H9 (cell line): ENCODE data around the gene PTPRN2. TPM values are rescaled to one million over a fixed set of nuclear protein-coding genes. Genes with fewer than 3 reads are reported as not detected.

Source experiments
- DNase-seq: peaks from one replicate; pipeline ENCODE4 v3.0.0-alpha.2; 2017
- H2AFZ ChIP-seq: one replicate; pipeline ENCODE4 v1.6.1; 2013; ENCODE audit warnings: mild to moderate bottlenecking, low read length, control low read depth, moderate library complexity
- H2AK5ac ChIP-seq: 2 replicates; pipeline ENCODE4 v1.6.1; 2013; ENCODE audit warnings: low read length, control low read depth, mixed read lengths; ENCODE audit not compliant: insufficient read length
- H2BK120ac ChIP-seq: one replicate; pipeline ENCODE4 v1.6.1; 2013; ENCODE audit warnings: low read depth, mild to moderate bottlenecking, low read length, control low read depth, inconsistent platforms; ENCODE audit not compliant: poor library complexity, severe bottlenecking
- H2BK12ac ChIP-seq: 2 replicates; pipeline ENCODE4 v1.6.1; 2013; ENCODE audit warnings: low read length, control low read depth, mixed read lengths, low read depth; ENCODE audit not compliant: insufficient read length
- H2BK15ac ChIP-seq: 2 replicates; pipeline ENCODE4 v1.6.1; 2013; ENCODE audit warnings: low read depth, low read length, control low read depth
- H2BK20ac ChIP-seq: one replicate; pipeline ENCODE4 v1.6.1; 2013; ENCODE audit warnings: low read depth, mild to moderate bottlenecking, low read length, control low read depth, inconsistent platforms; ENCODE audit not compliant: poor library complexity, severe bottlenecking
- H2BK5ac ChIP-seq: 2 replicates; pipeline ENCODE4 v1.6.1; 2013; ENCODE audit warnings: low read length, control low read depth, mixed read lengths; ENCODE audit not compliant: insufficient read length
- H3K14ac ChIP-seq: 2 replicates; pipeline ENCODE4 v1.6.1; 2013; ENCODE audit warnings: low read length, control low read depth; ENCODE audit not compliant: insufficient read depth
- H3K18ac ChIP-seq: 2 replicates; pipeline ENCODE4 v1.6.1; 2013; ENCODE audit warnings: low read depth, mild to moderate bottlenecking, mixed read lengths, low read length, control low read depth; ENCODE audit not compliant: insufficient read length
- H3K23ac ChIP-seq: 2 replicates; pipeline ENCODE4 v1.6.1; 2013; ENCODE audit warnings: low read length, control low read depth, mixed read lengths, low read depth; ENCODE audit not compliant: insufficient read length
- H3K23me2 ChIP-seq: 2 replicates; pipeline ENCODE4 v1.6.1; 2013; ENCODE audit warnings: low read depth, mild to moderate bottlenecking, mixed read lengths, low read length, control low read depth; ENCODE audit not compliant: insufficient read length, poor library complexity, severe bottlenecking
- H3K27ac ChIP-seq: 2 replicates; pipeline ENCODE4 v1.5.1; 2013; ENCODE audit warnings: low read length, control low read depth, mixed read lengths, low read depth; ENCODE audit not compliant: insufficient read length
- H3K27me3 ChIP-seq: 2 replicates; pipeline ENCODE4 v1.6.1; 2013; ENCODE audit warnings: low read length, control low read depth, inconsistent platforms; ENCODE audit not compliant: insufficient read depth
- H3K4ac ChIP-seq: 2 replicates; pipeline ENCODE4 v1.6.1; 2013; ENCODE audit warnings: low read depth, mild to moderate bottlenecking, control low read depth, inconsistent platforms, low read length, moderate library complexity
- H3K4me1 ChIP-seq: 2 replicates; pipeline ENCODE4 v1.6.1; 2013; ENCODE audit warnings: low read length, control low read depth, inconsistent platforms; ENCODE audit not compliant: insufficient read depth
- H3K4me2 ChIP-seq: 2 replicates; pipeline ENCODE4 v1.6.1; 2013; ENCODE audit warnings: low read length, control low read depth, mixed read lengths; ENCODE audit not compliant: insufficient read length, insufficient read depth
- H3K56ac ChIP-seq: 2 replicates; pipeline ENCODE4 v1.6.1; 2013; ENCODE audit warnings: low read depth, mild to moderate bottlenecking, mixed read lengths, low read length, control low read depth; ENCODE audit not compliant: insufficient read length
- H3K79me1 ChIP-seq: 2 replicates; pipeline ENCODE4 v1.6.1; 2013; ENCODE audit warnings: low read depth, mild to moderate bottlenecking, moderate library complexity, low read length, control low read depth, inconsistent platforms; ENCODE audit not compliant: insufficient read depth, poor library complexity, severe bottlenecking
- H3K79me2 ChIP-seq: 2 replicates; pipeline ENCODE4 v1.6.1; 2013; ENCODE audit warnings: low read length, control low read depth, inconsistent platforms; ENCODE audit not compliant: insufficient read depth
- H3K9ac ChIP-seq: 2 replicates; pipeline ENCODE4 v1.6.1; 2013; ENCODE audit warnings: low read length, control low read depth, mixed read lengths; ENCODE audit not compliant: insufficient read length; ENCODE audit errors: extremely low read depth
- H3K9me3 ChIP-seq: one replicate; pipeline ENCODE4 v1.6.1; 2013; ENCODE audit warnings: low read depth, low read length, inconsistent platforms; ENCODE audit not compliant: control insufficient read depth
- H3T11ph ChIP-seq: one replicate; pipeline ENCODE4 v1.6.1; 2013; ENCODE audit warnings: mild to moderate bottlenecking, low read length, control low read depth, inconsistent platforms
- H4K20me1 ChIP-seq: one replicate; pipeline ENCODE4 v1.6.1; 2013; ENCODE audit not compliant: control insufficient read depth, insufficient read length, insufficient read depth
- H4K5ac ChIP-seq: 2 replicates; pipeline ENCODE4 v1.6.1; 2013; ENCODE audit warnings: low read depth, mild to moderate bottlenecking, mixed read lengths, low read length, control low read depth; ENCODE audit not compliant: insufficient read length
- H4K8ac ChIP-seq: replicated peaks from 2 replicates; pipeline ENCODE4 v1.6.1; 2013; ENCODE audit warnings: low read length, control low read depth, mixed read lengths, low read depth; ENCODE audit not compliant: insufficient read length
- H4K91ac ChIP-seq: 2 replicates; pipeline ENCODE4 v1.6.1; 2013; ENCODE audit warnings: low read depth, mild to moderate bottlenecking, moderate library complexity, mixed read lengths, low read length, control low read depth; ENCODE audit not compliant: insufficient read length
- H3K27ac Mint-ChIP-seq, 3 experiments: 2 replicates in 2 of 3; 3 replicates in 1 of 3; pipeline ENCODE4 v1.8.0; 2020 to 2021; ENCODE audit warnings: mixed read lengths in 3 of 3, mild to moderate bottlenecking in 1 of 3, moderate library complexity in 1 of 3
- H3K27me3 Mint-ChIP-seq: 2 replicates; pipeline ENCODE4 v1.8.0; 2021; ENCODE audit warnings: low read depth, mild to moderate bottlenecking, moderate library complexity, mixed read lengths
- H3K36me3 Mint-ChIP-seq, 3 experiments: 2 replicates in 2 of 3; 3 replicates in 1 of 3; pipeline ENCODE4 v1.8.0; 2020 to 2021; ENCODE audit warnings: low read depth in 3 of 3, mixed read lengths in 3 of 3; ENCODE audit not compliant: insufficient read depth in 1 of 3
- H3K4me1 Mint-ChIP-seq, 2 experiments: 2 replicates each; pipeline ENCODE4 v1.8.0; 2020; ENCODE audit warnings: mixed read lengths in 2 of 2
- H3K4me3 Mint-ChIP-seq, 2 experiments: 2 replicates in 1 of 2; 3 replicates in 1 of 2; pipeline ENCODE4 v1.8.0; 2020 to 2021; ENCODE audit warnings: mild to moderate bottlenecking in 2 of 2, mixed read lengths in 2 of 2, moderate library complexity in 1 of 2
- H3K9me3 Mint-ChIP-seq, 2 experiments: 2 replicates in 1 of 2; 3 replicates in 1 of 2; pipeline ENCODE4 v1.8.0; 2020; ENCODE audit warnings: mild to moderate bottlenecking in 2 of 2, mixed read lengths in 2 of 2, moderate library complexity in 1 of 2
- WGBS: extraction: QIAGEN DNeasy Blood & Tissue Kit; methylation state at CpG from one replicate; pipeline ENCODE4 v1.1.7; 2013; ENCODE audit warnings: missing lambda C conversion rate, low lambda C conversion rate, mixed read lengths; ENCODE audit not compliant: insufficient read length; ENCODE audit errors: extremely low coverage; 5-methylcytosine and 5-hydroxymethylcytosine counted together
- total RNA-seq: library from RNA; stranded (reverse); gene quantifications from 2 replicates; pipeline ENCODE4 v1.2.1, GENCODE V29; 2021
- TF ChIP-seq, protein P1 (sequence below): fragments of 200-600 bp; sonication (generic); conservative IDR thresholded peaks from 3 replicates; pipeline ENCODE4 v1.8.0; 2021; ENCODE audit warnings: antibody characterized with exemption, mild to moderate bottlenecking

Gene PTPRN2
- total RNA-seq, 1 experiment from 2014 or later: 5.2 TPM

- Histone ChIP-seq H3K4me2 (no peak overlapping the region), H3K79me2 (no peaks in the 10 kb centered on the region), H2AK5ac (no peak overlapping the region), H3T11ph (no peak overlapping the region), H2BK20ac (no peak overlapping the region), H3K9ac (no peak overlapping the region), H3K56ac (no peak overlapping the region), H2BK120ac (no peak overlapping the region), H3K4me1 (no peaks in the 10 kb centered on the region), H3K9me3 (no peaks in the 10 kb centered on the region), H2AFZ (no peak overlapping the region), H4K5ac (no peak overlapping the region), H3K14ac (no peak overlapping the region), H4K91ac (no peak overlapping the region), H3K18ac (no peak overlapping the region), H2BK12ac (no peak overlapping the region), H2BK5ac (no peak overlapping the region), H3K27ac (no peak overlapping the region), H3K23ac (no peak overlapping the region), H3K4ac (no peak overlapping the region), H3K79me1 (no peaks in the 10 kb centered on the region), H3K23me2 (no peaks in the 10 kb centered on the region), H4K8ac (no peak overlapping the region), H4K20me1 (no peaks in the 10 kb centered on the region), H3K27me3 (no peaks in the 10 kb centered on the region), H2BK15ac (no peak overlapping the region)
- peaks cover 17 to 45% (median 31%) of the 10 kb centered on the region in 3 experiments for H3K36me3 Mint-ChIP-seq
- TF ChIP-seq, protein P1, sequence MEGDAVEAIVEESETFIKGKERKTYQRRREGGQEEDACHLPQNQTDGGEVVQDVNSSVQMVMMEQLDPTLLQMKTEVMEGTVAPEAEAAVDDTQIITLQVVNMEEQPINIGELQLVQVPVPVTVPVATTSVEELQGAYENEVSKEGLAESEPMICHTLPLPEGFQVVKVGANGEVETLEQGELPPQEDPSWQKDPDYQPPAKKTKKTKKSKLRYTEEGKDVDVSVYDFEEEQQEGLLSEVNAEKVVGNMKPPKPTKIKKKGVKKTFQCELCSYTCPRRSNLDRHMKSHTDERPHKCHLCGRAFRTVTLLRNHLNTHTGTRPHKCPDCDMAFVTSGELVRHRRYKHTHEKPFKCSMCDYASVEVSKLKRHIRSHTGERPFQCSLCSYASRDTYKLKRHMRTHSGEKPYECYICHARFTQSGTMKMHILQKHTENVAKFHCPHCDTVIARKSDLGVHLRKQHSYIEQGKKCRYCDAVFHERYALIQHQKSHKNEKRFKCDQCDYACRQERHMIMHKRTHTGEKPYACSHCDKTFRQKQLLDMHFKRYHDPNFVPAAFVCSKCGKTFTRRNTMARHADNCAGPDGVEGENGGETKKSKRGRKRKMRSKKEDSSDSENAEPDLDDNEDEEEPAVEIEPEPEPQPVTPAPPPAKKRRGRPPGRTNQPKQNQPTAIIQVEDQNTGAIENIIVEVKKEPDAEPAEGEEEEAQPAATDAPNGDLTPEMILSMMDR: no peak
- no peak for DNase-seq
- WGBS: 100% methylated on average over 6 of the region's 7 CpGs
- H3K27me3 Mint-ChIP-seq: no peaks in the 10 kb centered on the region
- peak overlapping the region in 2 of 3 experiments; percentile 55 to 67; a peak in 2 of 7 replicates for H3K27ac Mint-ChIP-seq
- no peak overlapping the region for H3K4me3 Mint-ChIP-seq
- peaks cover 0 to 2% of the 10 kb centered on the region in 2 experiments; a peak in 1 of 4 replicates for H3K4me1 Mint-ChIP-seq
- H3K9me3 Mint-ChIP-seq: no peaks in the 10 kb centered on the region
Measured at GRCh38 chr7:158609313-158609974, 21.8 kb upstream of the PTPRN2 start.
